Measurements from ENCODE around the gene FAM111A. TPM values are rescaled to one million over a fixed set of nuclear protein-coding genes. Genes with fewer than 3 reads are reported as not detected.

Gene FAM111A
- polyA plus RNA-seq, 1 of the 3 experiments (the other 2 are of a cell fraction): 5.9 TPM

DNA sequence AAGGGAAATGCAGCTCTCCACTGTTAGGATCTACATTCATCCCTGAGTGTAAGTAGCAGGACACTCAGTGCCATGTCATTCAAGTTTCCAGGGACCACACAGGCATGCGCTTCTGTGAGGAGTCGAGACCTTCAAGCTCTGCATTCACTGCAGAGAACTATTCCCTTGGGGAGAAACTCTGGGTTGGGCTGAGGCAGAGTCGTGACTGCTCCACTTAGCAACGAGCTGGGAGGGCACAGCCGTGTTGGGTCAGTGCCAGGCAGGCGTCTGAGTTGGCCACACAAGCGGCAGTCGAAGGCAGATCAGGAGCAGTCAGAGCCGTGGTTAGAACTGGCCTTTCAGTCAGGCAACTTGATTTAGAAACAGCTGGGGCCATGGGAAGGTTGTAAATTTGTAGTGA, 55.3 kb downstream of the FAM111A start:
- Histone ChIP-seq H3F3A (replicated peaks; ENCODE audit: insufficient read depth) (no peaks in the 10 kb centered on the region), H3K9me2 (no peaks in the 10 kb centered on the region), H3K27me3 (ENCODE audit: insufficient read depth) (0 out of 2 replicates have a peak, but pooled peaks cover 9% of the 10 kb centered on the region), H2AFZ (ENCODE audit: low read depth) (no peak overlapping the region), H3K4me1 (ENCODE audit: control insufficient read depth in 1 of 2, insufficient read depth in 2 of 2, low read depth in 1 of 2, low read length in 1 of 2) (peaks cover 0 to 6% of the 10 kb centered on the region in 2 experiments; a peak in 1 of 4 replicates), H3K79me2 (ENCODE audit: insufficient read depth) (no peaks in the 10 kb centered on the region), H3K9ac (no peak overlapping the region), H3K4me3 (ENCODE audit: low read depth in 2 of 2, low read length in 1 of 2) (no peak overlapping the region), H4K20me1 (ENCODE audit: insufficient read depth) (no peaks in the 10 kb centered on the region), H3K36me3 (replicated peaks in 1 of 2; ENCODE audit: control insufficient read depth in 1 of 2, insufficient read depth in 2 of 2, low read length in 1 of 2) (no peaks in the 10 kb centered on the region), H3K9me3 (no peaks in the 10 kb centered on the region), H3K4me2 (no peak overlapping the region), H3K27ac (ENCODE audit: low read depth in 2 of 2, low read length in 1 of 2) (no peak overlapping the region)
- DNase-seq: no peak
- TF ChIP-seq EP300 (IDR thresholded peaks at IDR 0.05; ENCODE audit: borderline replicate concordance in 1 of 2, low read depth in 1 of 2, low read length in 1 of 2): no peak
- TF ChIP-seq TAF1 (IDR thresholded peaks at IDR 0.05; ENCODE audit: borderline replicate concordance, low read depth, low read length): no peak
- no peak for TF ChIP-seq POLR2AphosphoS5 (IDR thresholded peaks at IDR 0.05; ENCODE audit: low read depth, low read length)
- WGBS (ENCODE audit: low lambda C conversion rate): 19% methylated on average over 6 of the region's 9 CpGs
- CTCF ChIA-PET: interaction anchor here (0.9 to 2.7 kb wide), 5 partner anchors 9 to 62 kb away, joined by 4 to 17 read pairs (median 5); partner anchors contain the start of gene DTX4
- POLR2A ChIA-PET: no interaction called here

- H4K20me1 ChIP-seq (ENCODE audit: insufficient read depth): no peaks in the 10 kb centered on the region
- no peaks in the 10 kb centered on the region for H3K9me3 ChIP-seq
- no peak overlapping the region for H3K9ac ChIP-seq
- no peak overlapping the region for H3K4me3 ChIP-seq (ENCODE audit: low read depth in 2 of 2, low read length in 1 of 2)
- no peaks in the 10 kb centered on the region for H3K9me2 ChIP-seq
- 90% methylated on average over 2 of the region's 2 CpGs for WGBS (ENCODE audit: low lambda C conversion rate)
- POLR2A ChIA-PET: no interaction called here
- H3K27ac ChIP-seq (ENCODE audit: low read depth in 2 of 2, low read length in 1 of 2): no peak overlapping the region
- H3F3A ChIP-seq (replicated peaks; ENCODE audit: insufficient read depth): no peaks in the 10 kb centered on the region
- H3K27me3 ChIP-seq (ENCODE audit: insufficient read depth): 0 out of 2 replicates have a peak, but pooled peaks cover 9% of the 10 kb centered on the region
- no peak for TF ChIP-seq NFIC (IDR thresholded peaks at IDR 0.05; ENCODE audit: borderline replicate concordance)
- TF ChIP-seq YY1 (IDR thresholded peaks at IDR 0.05; ENCODE audit: low read depth): no peak
- TF ChIP-seq RAD21 (IDR thresholded peaks at IDR 0.05; ENCODE audit: low read length): no peak
- no peak for TF ChIP-seq SIN3A (IDR thresholded peaks at IDR 0.05; ENCODE audit: borderline replicate concordance, low read depth, low read length)
- TF ChIP-seq FOSL2 (IDR thresholded peaks at IDR 0.05; ENCODE audit: borderline replicate concordance, low read depth): no peak
- no peak for TF ChIP-seq RXRA (IDR thresholded peaks at IDR 0.05; ENCODE audit: borderline replicate concordance, low read depth)
- no peak for TF ChIP-seq ZBTB33 (IDR thresholded peaks at IDR 0.05; ENCODE audit: borderline replicate concordance, low read depth)
- no peak for TF ChIP-seq USF2 (IDR thresholded peaks at IDR 0.05; ENCODE audit: borderline replicate concordance, low read depth, low read length)
- TF ChIP-seq GATA2 (CRISPR knock-in tag; IDR thresholded peaks at IDR 0.05): no peak
- no peak for TF ChIP-seq FOXM1 (IDR thresholded peaks at IDR 0.05; ENCODE audit: low read depth)
- TF ChIP-seq IRF3 (IDR thresholded peaks at IDR 0.05; ENCODE audit: low read depth, low read length): no peak
- no peak for TF ChIP-seq FOXJ3 (CRISPR knock-in tag; IDR thresholded peaks at IDR 0.05)
- TF ChIP-seq TEAD4 (IDR thresholded peaks at IDR 0.05; ENCODE audit: borderline replicate concordance, insufficient read depth): no peak
- TF ChIP-seq RCOR1 (IDR thresholded peaks at IDR 0.05; ENCODE audit: low read length): no peak
- no peak for TF ChIP-seq MXI1 (IDR thresholded peaks at IDR 0.05; ENCODE audit: low read depth, low read length)
- TF ChIP-seq EZH2phosphoT487 (IDR thresholded peaks at IDR 0.05; ENCODE audit: borderline replicate concordance, low read depth): no peak
- TF ChIP-seq MEF2A (IDR thresholded peaks at IDR 0.05; ENCODE audit: borderline replicate concordance, low read depth): no peak
- no peak for TF ChIP-seq JUND (IDR thresholded peaks at IDR 0.05)
- TF ChIP-seq, protein P1, sequence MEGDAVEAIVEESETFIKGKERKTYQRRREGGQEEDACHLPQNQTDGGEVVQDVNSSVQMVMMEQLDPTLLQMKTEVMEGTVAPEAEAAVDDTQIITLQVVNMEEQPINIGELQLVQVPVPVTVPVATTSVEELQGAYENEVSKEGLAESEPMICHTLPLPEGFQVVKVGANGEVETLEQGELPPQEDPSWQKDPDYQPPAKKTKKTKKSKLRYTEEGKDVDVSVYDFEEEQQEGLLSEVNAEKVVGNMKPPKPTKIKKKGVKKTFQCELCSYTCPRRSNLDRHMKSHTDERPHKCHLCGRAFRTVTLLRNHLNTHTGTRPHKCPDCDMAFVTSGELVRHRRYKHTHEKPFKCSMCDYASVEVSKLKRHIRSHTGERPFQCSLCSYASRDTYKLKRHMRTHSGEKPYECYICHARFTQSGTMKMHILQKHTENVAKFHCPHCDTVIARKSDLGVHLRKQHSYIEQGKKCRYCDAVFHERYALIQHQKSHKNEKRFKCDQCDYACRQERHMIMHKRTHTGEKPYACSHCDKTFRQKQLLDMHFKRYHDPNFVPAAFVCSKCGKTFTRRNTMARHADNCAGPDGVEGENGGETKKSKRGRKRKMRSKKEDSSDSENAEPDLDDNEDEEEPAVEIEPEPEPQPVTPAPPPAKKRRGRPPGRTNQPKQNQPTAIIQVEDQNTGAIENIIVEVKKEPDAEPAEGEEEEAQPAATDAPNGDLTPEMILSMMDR (IDR thresholded peaks at IDR 0.05): no peak
- no peak overlapping the region for H2AFZ ChIP-seq (ENCODE audit: low read depth)
- H3K36me3 ChIP-seq (replicated peaks in 1 of 2; ENCODE audit: control insufficient read depth in 1 of 2, insufficient read depth in 2 of 2, low read length in 1 of 2): no peaks in the 10 kb centered on the region
- H3K4me2 ChIP-seq: no peak overlapping the region
- DNase-seq: no peak
- H3K4me1 ChIP-seq (ENCODE audit: control insufficient read depth in 1 of 2, insufficient read depth in 2 of 2, low read depth in 1 of 2, low read length in 1 of 2): peaks cover 0 to 6% of the 10 kb centered on the region in 2 experiments; a peak in 1 of 4 replicates
- CTCF ChIA-PET: interaction anchor here (1.1 to 2.7 kb wide), 6 partner anchors 8 to 62 kb away, joined by 3 to 17 read pairs (median 4); partner anchors contain the start of gene DTX4
- H3K79me2 ChIP-seq (ENCODE audit: insufficient read depth): no peaks in the 10 kb centered on the region
Observed at GRCh38 chr11:59198726-59199125, 56.1 kb downstream of the FAM111A start.
